Astrocyte (in vitro differentiated cells and primary cell): ENCODE results near the gene PRSS38.

Experiments
- EZH2 ChIP-seq: IDR thresholded peaks from 2 replicates; pipeline ENCODE4 v1.6.1; 2012; ENCODE audit warnings: mild to moderate bottlenecking, low read length, inconsistent platforms; ENCODE audit not compliant: insufficient read depth
- TF ChIP-seq, protein P1 (sequence below): IDR thresholded peaks from 2 replicates; pipeline ENCODE4 v1.5.1; 2011; ENCODE audit warnings: low read depth, mild to moderate bottlenecking, inconsistent platforms, low read length, moderate library complexity; ENCODE audit not compliant: insufficient read depth

DNA sequence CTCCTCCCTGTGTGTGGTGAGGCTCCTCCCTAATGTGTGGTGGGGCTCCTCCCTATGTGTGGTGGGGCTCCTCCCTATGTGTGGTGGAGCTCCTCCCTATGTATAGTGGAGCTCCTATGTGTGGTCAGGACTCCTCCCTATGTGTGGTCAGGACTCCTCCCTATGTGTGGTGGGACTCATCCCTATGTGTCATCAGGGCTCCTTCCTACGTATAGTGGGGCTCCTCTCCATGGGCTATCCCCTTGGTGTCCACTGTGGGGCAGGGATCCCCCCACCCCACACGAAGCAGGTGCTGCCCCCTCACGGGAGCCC lies 29.6 kb downstream of the PRSS38 start:
- TF ChIP-seq, protein P1, sequence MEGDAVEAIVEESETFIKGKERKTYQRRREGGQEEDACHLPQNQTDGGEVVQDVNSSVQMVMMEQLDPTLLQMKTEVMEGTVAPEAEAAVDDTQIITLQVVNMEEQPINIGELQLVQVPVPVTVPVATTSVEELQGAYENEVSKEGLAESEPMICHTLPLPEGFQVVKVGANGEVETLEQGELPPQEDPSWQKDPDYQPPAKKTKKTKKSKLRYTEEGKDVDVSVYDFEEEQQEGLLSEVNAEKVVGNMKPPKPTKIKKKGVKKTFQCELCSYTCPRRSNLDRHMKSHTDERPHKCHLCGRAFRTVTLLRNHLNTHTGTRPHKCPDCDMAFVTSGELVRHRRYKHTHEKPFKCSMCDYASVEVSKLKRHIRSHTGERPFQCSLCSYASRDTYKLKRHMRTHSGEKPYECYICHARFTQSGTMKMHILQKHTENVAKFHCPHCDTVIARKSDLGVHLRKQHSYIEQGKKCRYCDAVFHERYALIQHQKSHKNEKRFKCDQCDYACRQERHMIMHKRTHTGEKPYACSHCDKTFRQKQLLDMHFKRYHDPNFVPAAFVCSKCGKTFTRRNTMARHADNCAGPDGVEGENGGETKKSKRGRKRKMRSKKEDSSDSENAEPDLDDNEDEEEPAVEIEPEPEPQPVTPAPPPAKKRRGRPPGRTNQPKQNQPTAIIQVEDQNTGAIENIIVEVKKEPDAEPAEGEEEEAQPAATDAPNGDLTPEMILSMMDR = no peak
- no peak for TF ChIP-seq EZH2
